H9 (cell line): Measurements from ENCODE around the gene OR10J4. TPM values are rescaled to one million over a fixed set of nuclear protein-coding genes. Genes with fewer than 3 reads are reported as not detected.

Experiments
- DNase-seq: peaks from one replicate; pipeline ENCODE4 v3.0.0-alpha.2; 2017
- H2AFZ ChIP-seq: one replicate; pipeline ENCODE4 v1.6.1; 2013; ENCODE audit warnings: mild to moderate bottlenecking, low read length, control low read depth, moderate library complexity
- H2AK5ac ChIP-seq: 2 replicates; pipeline ENCODE4 v1.6.1; 2013; ENCODE audit warnings: low read length, control low read depth, mixed read lengths; ENCODE audit not compliant: insufficient read length
- H2BK120ac ChIP-seq: one replicate; pipeline ENCODE4 v1.6.1; 2013; ENCODE audit warnings: low read depth, mild to moderate bottlenecking, low read length, control low read depth, inconsistent platforms; ENCODE audit not compliant: poor library complexity, severe bottlenecking
- H2BK12ac ChIP-seq: 2 replicates; pipeline ENCODE4 v1.6.1; 2013; ENCODE audit warnings: low read length, control low read depth, mixed read lengths, low read depth; ENCODE audit not compliant: insufficient read length
- H2BK15ac ChIP-seq: 2 replicates; pipeline ENCODE4 v1.6.1; 2013; ENCODE audit warnings: low read depth, low read length, control low read depth
- H2BK20ac ChIP-seq: one replicate; pipeline ENCODE4 v1.6.1; 2013; ENCODE audit warnings: low read depth, mild to moderate bottlenecking, low read length, control low read depth, inconsistent platforms; ENCODE audit not compliant: poor library complexity, severe bottlenecking
- H2BK5ac ChIP-seq: 2 replicates; pipeline ENCODE4 v1.6.1; 2013; ENCODE audit warnings: low read length, control low read depth, mixed read lengths; ENCODE audit not compliant: insufficient read length
- H3K14ac ChIP-seq: 2 replicates; pipeline ENCODE4 v1.6.1; 2013; ENCODE audit warnings: low read length, control low read depth; ENCODE audit not compliant: insufficient read depth
- H3K18ac ChIP-seq: 2 replicates; pipeline ENCODE4 v1.6.1; 2013; ENCODE audit warnings: low read depth, mild to moderate bottlenecking, mixed read lengths, low read length, control low read depth; ENCODE audit not compliant: insufficient read length
- H3K23ac ChIP-seq: 2 replicates; pipeline ENCODE4 v1.6.1; 2013; ENCODE audit warnings: low read length, control low read depth, mixed read lengths, low read depth; ENCODE audit not compliant: insufficient read length
- H3K23me2 ChIP-seq: 2 replicates; pipeline ENCODE4 v1.6.1; 2013; ENCODE audit warnings: low read depth, mild to moderate bottlenecking, mixed read lengths, low read length, control low read depth; ENCODE audit not compliant: insufficient read length, poor library complexity, severe bottlenecking
- H3K27ac ChIP-seq: 2 replicates; pipeline ENCODE4 v1.5.1; 2013; ENCODE audit warnings: low read length, control low read depth, mixed read lengths, low read depth; ENCODE audit not compliant: insufficient read length
- H3K27me3 ChIP-seq: 2 replicates; pipeline ENCODE4 v1.6.1; 2013; ENCODE audit warnings: low read length, control low read depth, inconsistent platforms; ENCODE audit not compliant: insufficient read depth
- H3K4ac ChIP-seq: 2 replicates; pipeline ENCODE4 v1.6.1; 2013; ENCODE audit warnings: low read depth, mild to moderate bottlenecking, control low read depth, inconsistent platforms, low read length, moderate library complexity
- H3K4me1 ChIP-seq: 2 replicates; pipeline ENCODE4 v1.6.1; 2013; ENCODE audit warnings: low read length, control low read depth, inconsistent platforms; ENCODE audit not compliant: insufficient read depth
- H3K4me2 ChIP-seq: 2 replicates; pipeline ENCODE4 v1.6.1; 2013; ENCODE audit warnings: low read length, control low read depth, mixed read lengths; ENCODE audit not compliant: insufficient read length, insufficient read depth
- H3K56ac ChIP-seq: 2 replicates; pipeline ENCODE4 v1.6.1; 2013; ENCODE audit warnings: low read depth, mild to moderate bottlenecking, mixed read lengths, low read length, control low read depth; ENCODE audit not compliant: insufficient read length
- H3K79me1 ChIP-seq: 2 replicates; pipeline ENCODE4 v1.6.1; 2013; ENCODE audit warnings: low read depth, mild to moderate bottlenecking, moderate library complexity, low read length, control low read depth, inconsistent platforms; ENCODE audit not compliant: insufficient read depth, poor library complexity, severe bottlenecking
- H3K79me2 ChIP-seq: 2 replicates; pipeline ENCODE4 v1.6.1; 2013; ENCODE audit warnings: low read length, control low read depth, inconsistent platforms; ENCODE audit not compliant: insufficient read depth
- H3K9ac ChIP-seq: 2 replicates; pipeline ENCODE4 v1.6.1; 2013; ENCODE audit warnings: low read length, control low read depth, mixed read lengths; ENCODE audit not compliant: insufficient read length; ENCODE audit errors: extremely low read depth
- H3K9me3 ChIP-seq: one replicate; pipeline ENCODE4 v1.6.1; 2013; ENCODE audit warnings: low read depth, low read length, inconsistent platforms; ENCODE audit not compliant: control insufficient read depth
- H3T11ph ChIP-seq: one replicate; pipeline ENCODE4 v1.6.1; 2013; ENCODE audit warnings: mild to moderate bottlenecking, low read length, control low read depth, inconsistent platforms
- H4K20me1 ChIP-seq: one replicate; pipeline ENCODE4 v1.6.1; 2013; ENCODE audit not compliant: control insufficient read depth, insufficient read length, insufficient read depth
- H4K5ac ChIP-seq: 2 replicates; pipeline ENCODE4 v1.6.1; 2013; ENCODE audit warnings: low read depth, mild to moderate bottlenecking, mixed read lengths, low read length, control low read depth; ENCODE audit not compliant: insufficient read length
- H4K8ac ChIP-seq: replicated peaks from 2 replicates; pipeline ENCODE4 v1.6.1; 2013; ENCODE audit warnings: low read length, control low read depth, mixed read lengths, low read depth; ENCODE audit not compliant: insufficient read length
- H4K91ac ChIP-seq: 2 replicates; pipeline ENCODE4 v1.6.1; 2013; ENCODE audit warnings: low read depth, mild to moderate bottlenecking, moderate library complexity, mixed read lengths, low read length, control low read depth; ENCODE audit not compliant: insufficient read length
- H3K27ac Mint-ChIP-seq, 3 experiments: 2 replicates in 2 of 3; 3 replicates in 1 of 3; pipeline ENCODE4 v1.8.0; 2020 to 2021; ENCODE audit warnings: mixed read lengths in 3 of 3, mild to moderate bottlenecking in 1 of 3, moderate library complexity in 1 of 3
- H3K27me3 Mint-ChIP-seq: 2 replicates; pipeline ENCODE4 v1.8.0; 2021; ENCODE audit warnings: low read depth, mild to moderate bottlenecking, moderate library complexity, mixed read lengths
- H3K36me3 Mint-ChIP-seq, 3 experiments: 2 replicates in 2 of 3; 3 replicates in 1 of 3; pipeline ENCODE4 v1.8.0; 2020 to 2021; ENCODE audit warnings: low read depth in 3 of 3, mixed read lengths in 3 of 3; ENCODE audit not compliant: insufficient read depth in 1 of 3
- H3K4me1 Mint-ChIP-seq, 2 experiments: 2 replicates each; pipeline ENCODE4 v1.8.0; 2020; ENCODE audit warnings: mixed read lengths in 2 of 2
- H3K4me3 Mint-ChIP-seq, 2 experiments: 2 replicates in 1 of 2; 3 replicates in 1 of 2; pipeline ENCODE4 v1.8.0; 2020 to 2021; ENCODE audit warnings: mild to moderate bottlenecking in 2 of 2, mixed read lengths in 2 of 2, moderate library complexity in 1 of 2
- H3K9me3 Mint-ChIP-seq, 2 experiments: 2 replicates in 1 of 2; 3 replicates in 1 of 2; pipeline ENCODE4 v1.8.0; 2020; ENCODE audit warnings: mild to moderate bottlenecking in 2 of 2, mixed read lengths in 2 of 2, moderate library complexity in 1 of 2
- CTCF ChIP-seq: fragments of 200-600 bp; sonication (generic); conservative IDR thresholded peaks from 3 replicates; pipeline ENCODE4 v1.8.0; 2021; ENCODE audit warnings: antibody characterized with exemption, mild to moderate bottlenecking
- WGBS: extraction: QIAGEN DNeasy Blood & Tissue Kit; methylation state at CpG from one replicate; pipeline ENCODE4 v1.1.7; 2013; ENCODE audit warnings: missing lambda C conversion rate, low lambda C conversion rate, mixed read lengths; ENCODE audit not compliant: insufficient read length; ENCODE audit errors: extremely low coverage; 5-methylcytosine and 5-hydroxymethylcytosine counted together
- total RNA-seq: library from RNA; stranded (reverse); gene quantifications from 2 replicates; pipeline ENCODE4 v1.2.1, GENCODE V29; 2021

The OR10J4 gene
- total RNA-seq, 1 experiment from 2014 or later: not detected

GRCh38 chr1:159442428-159442827 lies 10.4 kb downstream of the OR10J4 start:
- no peak overlapping the region for H2AFZ ChIP-seq
- no peaks in the 10 kb centered on the region for H3K79me1 ChIP-seq
- no peak overlapping the region for H4K91ac ChIP-seq
- no peaks in the 10 kb centered on the region for H3K79me2 ChIP-seq
- no peak overlapping the region for H2BK15ac ChIP-seq
- H3K23me2 ChIP-seq: no peaks in the 10 kb centered on the region
- H2BK5ac ChIP-seq: no peak overlapping the region
- H2BK120ac ChIP-seq: no peak overlapping the region
- no CpG with 5 or more reads among the region's 2 CpGs for WGBS
- Mint-ChIP-seq H3K27ac (0 out of 7 replicates have a peak overlapping the region, but pooled peaks of 1 of the 3 experiments have one; percentile 56), H3K4me3 (no peak overlapping the region), H3K9me3 (peaks cover 8 to 64% of the 10 kb centered on the region in 2 experiments), H3K4me1 (no peaks in the 10 kb centered on the region), H3K27me3 (no peaks in the 10 kb centered on the region; the same call in 1 of the 2 replicates), H3K36me3 (peaks cover 0 to 30% (median 0%) of the 10 kb centered on the region in 3 experiments; a peak in 3 of 7 replicates)
- no peak overlapping the region for H3K4me2 ChIP-seq
- H3T11ph ChIP-seq: no peak overlapping the region
- no peak overlapping the region for H3K4ac ChIP-seq
- no peak overlapping the region for H4K5ac ChIP-seq
- no peaks in the 10 kb centered on the region for H4K20me1 ChIP-seq
- H2AK5ac ChIP-seq: no peak overlapping the region
- no peaks in the 10 kb centered on the region for H3K4me1 ChIP-seq
- TF ChIP-seq CTCF: no peak
- no peak overlapping the region for H3K14ac ChIP-seq
- no peak overlapping the region for H3K18ac ChIP-seq
- no peak overlapping the region for H3K56ac ChIP-seq
- H3K23ac ChIP-seq: no peak overlapping the region
- H2BK20ac ChIP-seq: no peak overlapping the region
- no peak overlapping the region for H3K9ac ChIP-seq
- H3K27me3 ChIP-seq: no peaks in the 10 kb centered on the region
- no peaks in the 10 kb centered on the region for H3K9me3 ChIP-seq
- H3K27ac ChIP-seq: no peak overlapping the region
- DNase-seq: no peak
- H4K8ac ChIP-seq: no peak overlapping the region
- H2BK12ac ChIP-seq: no peak overlapping the region
